ENCODE results near the gene TAOK3. TPM values are rescaled to one million over a fixed set of nuclear protein-coding genes. Genes with fewer than 3 reads are reported as not detected.

TAOK3 gene
- 68.5 and 71.5 TPM in 2 replicates for polyA plus RNA-seq

GRCh38 chr12:118372541-118373495 lies at the start of gene TAOK3:
TSS of gene TAOK3 (minus strand) at chr12:118372907. CDS start at chr12:118255567, 117,340 bp downstream.

GRCh38 chr12:118376089-118377020 lies 3.6 kb upstream of the TAOK3 start, which contains the start of gene SUDS3:
TSS of gene SUDS3 (plus strand) at chr12:118376555. CDS start at chr12:118376692, 137 bp downstream.

GRCh38 chr12:118135788-118136558 lies 236.7 kb downstream of the TAOK3 start, which contains the start of gene PEBP1:
TSS of gene PEBP1 (plus strand) at chr12:118136124. CDS start at chr12:118136210, 86 bp downstream.

GRCh38 chr12:118103601-118104382 lies 268.9 kb downstream of the TAOK3 start, which contains the start of gene VSIG10:
TSS of gene VSIG10 (minus strand) at chr12:118104011. CDS start at chr12:118103671, 340 bp downstream.

Other genes with a start within 250 kb of the TAOK3 start
- 1,525 and 1,751 TPM in 2 replicates for gene PEBP1, start 236.8 kb downstream of the TAOK3 start, polyA plus RNA-seq
- gene SUDS3, start 3.6 kb upstream of the TAOK3 start, polyA plus RNA-seq, result 5.6 TPM in 2 replicates